Spleen (tissue), 11 donors: ENCODE results near the gene PYCR2. TPM values are rescaled to one million over a fixed set of nuclear protein-coding genes. Genes with fewer than 3 reads are reported as not detected.
A peak's percentile ranks its signal among the peaks of the same experiment; 100 is the strongest.
"Not testable (repeated sequence)": the region's sequence is repeated elsewhere in the genome, so short reads cannot be mapped to it uniquely, and the experiment has no call there.

Experiments used
- DNase-seq: peaks from one replicate; pipeline ENCODE4 v3.0.0-alpha.2; 2020
- H3K27ac ChIP-seq, 8 donors: fragments of 200-600 bp; sonication (generic) in 7 of 8; 1 replicate in 4 of 8; 2 replicates in 4 of 8; pipeline versions ENCODE4 v1.5.0 to v1.8.0; 2016 to 2021; ENCODE audit warnings: inconsistent platforms in 4 of 8, mild to moderate bottlenecking in 4 of 8, moderate library complexity in 1 of 8
- H3K27me3 ChIP-seq, 7 donors: fragments of 200-600 bp; sonication (generic) in 6 of 7; replicated peaks in 1 of 7; 1 replicate in 4 of 7; 2 replicates in 3 of 7; pipeline versions ENCODE4 v1.5.0 to v1.8.0; 2016 to 2021; ENCODE audit warnings: inconsistent platforms in 3 of 7, mild to moderate bottlenecking in 1 of 7
- H3K36me3 ChIP-seq, 6 donors: fragments of 200-600 bp; sonication (generic) in 5 of 6; 1 replicate in 4 of 6; 2 replicates in 2 of 6; pipeline versions ENCODE4 v1.5.0 to v1.8.0; 2016 to 2021; ENCODE audit warnings: inconsistent platforms in 2 of 6
- H3K4me1 ChIP-seq, 6 donors: fragments of 200-600 bp; sonication (generic) in 5 of 6; 1 replicate in 3 of 6; 2 replicates in 3 of 6; pipeline versions ENCODE4 v1.5.0 to v1.8.0; 2016 to 2021; ENCODE audit warnings: inconsistent platforms in 3 of 6
- H3K4me3 ChIP-seq, 8 donors: fragments of 200-600 bp; sonication (generic) in 7 of 8; 1 replicate in 4 of 8; 2 replicates in 4 of 8; pipeline versions ENCODE4 v1.5.0 to v1.8.0; 2016 to 2021; ENCODE audit warnings: inconsistent platforms in 4 of 8, mild to moderate bottlenecking in 4 of 8, moderate library complexity in 2 of 8
- H3K9me3 ChIP-seq, 8 donors: fragments of 200-600 bp; sonication (generic) in 7 of 8; 1 replicate in 4 of 8; 2 replicates in 4 of 8; pipeline versions ENCODE4 v1.5.0 to v1.8.0; 2016 to 2021; ENCODE audit warnings: inconsistent platforms in 4 of 8
- CTCF ChIP-seq, 11 experiments: fragments of 200-600 bp in 7 of 11; fragments of 450-650 bp in 4 of 11; sonication (generic) in 4 of 11; IDR thresholded peaks in 8 of 11; conservative IDR thresholded peaks in 3 of 11; 1 replicate in 7 of 11; 2 replicates in 4 of 11; pipeline versions ENCODE4 v1.4.0 to v1.8.0; 2016 to 2021; ENCODE audit warnings: antibody characterized with exemption in 11 of 11, inconsistent platforms in 4 of 11, mild to moderate bottlenecking in 1 of 11
- POLR2A ChIP-seq, 3 donors: fragments of 450-650 bp; IDR thresholded peaks; one replicate each; pipeline ENCODE4 v1.5.1; 2017; ENCODE audit warnings: antibody characterized with exemption in 3 of 3, mild to moderate bottlenecking in 1 of 3
- POLR2AphosphoS5 ChIP-seq, 3 donors: sonication (generic); formaldehyde crosslinking; IDR thresholded peaks; one replicate each; pipeline ENCODE4 v1.5.1; 2017; ENCODE audit warnings: antibody characterized with exemption in 3 of 3
- WGBS, 5 donors: extraction: QIAGEN DNeasy Blood & Tissue Kit in 3 of 5; methylation state at CpG; one replicate each; pipeline versions ENCODE4 v1.1.5 to v1.1.7; 2013 to 2018; 5-methylcytosine and 5-hydroxymethylcytosine counted together
- intact Hi-C: fragments of 100-400 bp; cut with DNase I; formaldehyde crosslinking; loops from one replicate; pipeline ENCODE4 v1.15.0; 2023; ENCODE audit warnings: low total_unique reads
- polyA plus RNA-seq, 3 donors: library from polyadenylated mRNA; stranded (reverse); fragments of 200-250 nt; gene quantifications; one replicate each; pipeline ENCODE4 v1.2.1, GENCODE V29; 2013
- total RNA-seq, 7 donors: library from RNA; depleted of rRNA in 3 of 7; stranded (reverse); fragments of >200 nt in 3 of 7; fragmentation: NEBNext Ultra II Directional in 4 of 7; extraction: Animal tissue kit (Norgen Biotek cat#: 25700) in 4 of 7; gene quantifications; one replicate each; pipeline versions ENCODE4 v1.1.0 to v1.2.1, GENCODE V29; 2016 to 2021
- donor health status: healthy with polysubstance abuse.
- donor health status: DM: no; HTN: no; CAD: no; lungs with moderate emphysema.
- donor health status: DM: no; HTN: no; CAD: no.
- donor health status: Bipolar disorder and iron deficiency.
- donor health status: healthy.
- donor health status: DM: no; HTN: no; CAD: no.
- donor health status: DM: yes; HTN: yes; CAD: no.

PYCR2 gene
- total and polyA plus RNA-seq, 10 donors, result 50.0 to 80.4 (median 68.2) TPM

GRCh38 chr1:225942574-225942973 is 18.5 kb upstream of the PYCR2 start:
- 42 to 54% (median 50%) methylated on average over 7 of the region's 7 CpGs for WGBS, 5 donors
- peaks cover 5 to 33% (median 21%) of the 10 kb centered on the region in 6 donors for H3K4me1 ChIP-seq
- peak overlapping the region in 2 of 8 donors; percentile 3 to 46 for H3K27ac ChIP-seq
- intact Hi-C loops, result no loop called here
- peaks cover 0 to 13% (median 0%) of the 10 kb centered on the region in 7 donors for H3K27me3 ChIP-seq
- no peaks in the 10 kb centered on the region for H3K9me3 ChIP-seq
- H3K36me3 ChIP-seq, result no peaks in the 10 kb centered on the region
- H3K4me3 ChIP-seq, result no peak overlapping the region
- DNase-seq, result peak; percentile 27
- no peak for TF ChIP-seq POLR2A (IDR thresholded peaks at IDR 0.05)
- TF ChIP-seq POLR2AphosphoS5 (IDR thresholded peaks at IDR 0.05), result peak in 1 of 3 donors; percentile 37
- TF ChIP-seq CTCF (IDR thresholded peaks at IDR 0.05 in 8 of 11, conservative IDR thresholded peaks at IDR 0.05 in 3 of 11), result no peak

- Histone ChIP-seq H3K27ac (peak overlapping the region in 3 of 8 donors; percentile 3 to 46 (median 15)), H3K4me1 (peaks cover 5 to 33% (median 21%) of the 10 kb centered on the region in 6 donors), H3K9me3 (no peaks in the 10 kb centered on the region), H3K36me3 (no peaks in the 10 kb centered on the region), H3K4me3 (no peak overlapping the region), H3K27me3 (peaks cover 0 to 13% (median 0%) of the 10 kb centered on the region in 7 donors)
- peak; percentile 36 for DNase-seq
- 43 to 83% (median 58%) methylated on average over 1 of the region's 1 CpG for WGBS, 5 donors
- intact Hi-C loops, result no loop called here
- TF ChIP-seq CTCF (IDR thresholded peaks at IDR 0.05 in 8 of 11, conservative IDR thresholded peaks at IDR 0.05 in 3 of 11), result no peak
- no peak for TF ChIP-seq POLR2A (IDR thresholded peaks at IDR 0.05)
- no peak for TF ChIP-seq POLR2AphosphoS5 (IDR thresholded peaks at IDR 0.05)
Observed at GRCh38 chr1:225941942-225942222, 17.8 kb upstream of the PYCR2 start.

GRCh38 chr1:225941187-225941941 is 17.3 kb upstream of the PYCR2 start, which contains the start of gene LEFTY2:
Gene LEFTY2 (minus strand): TSS chr1:225941220. CDS start chr1:225941140, 80 bp downstream.
- Histone ChIP-seq H3K4me3 (no peak within 1 kb of the TSS), H3K36me3 (no peaks in the 10 kb centered on the region), H3K9me3 (no peaks in the 10 kb centered on the region), H3K27me3 (peaks cover 0 to 13% (median 0%) of the 10 kb centered on the region in 7 donors), H3K4me1 (peaks cover 5 to 33% (median 21%) of the 10 kb centered on the region in 6 donors), H3K27ac (peak within 1 kb of the TSS in 3 of 8 donors; percentile 3 to 46 (median 15))
- intact Hi-C loops, result no loop called here
- DNase-seq, result peak; percentile 66
- 70 to 80% (median 73%) methylated on average over 6 of the region's 6 CpGs for WGBS, 5 donors
- TF ChIP-seq POLR2A (IDR thresholded peaks at IDR 0.05) (no peak), POLR2AphosphoS5 (IDR thresholded peaks at IDR 0.05) (no peak), CTCF (IDR thresholded peaks at IDR 0.05 in 8 of 11, conservative IDR thresholded peaks at IDR 0.05 in 3 of 11) (no peak)

GRCh38 chr1:225940385-225941151 is 16.5 kb upstream of the PYCR2 start:
- no peaks in the 10 kb centered on the region for H3K9me3 ChIP-seq
- H3K4me1 ChIP-seq, result peaks cover 5 to 33% (median 21%) of the 10 kb centered on the region in 6 donors
- DNase-seq, result peak; percentile 66
- H3K27ac ChIP-seq, result no peak overlapping the region
- TF ChIP-seq CTCF (IDR thresholded peaks at IDR 0.05 in 8 of 11, conservative IDR thresholded peaks at IDR 0.05 in 3 of 11) (no peak), POLR2A (IDR thresholded peaks at IDR 0.05) (no peak), POLR2AphosphoS5 (IDR thresholded peaks at IDR 0.05) (no peak)
- WGBS, 5 donors, result 91 to 95% (median 93%) methylated on average over 16 to 25 of the region's 25 CpGs
- intact Hi-C loops, result no loop called here
- peaks cover 0 to 13% (median 0%) of the 10 kb centered on the region in 7 donors for H3K27me3 ChIP-seq
- H3K4me3 ChIP-seq, result no peak overlapping the region
- H3K36me3 ChIP-seq, result no peaks in the 10 kb centered on the region

GRCh38 chr1:225939939-225940310 is 15.9 kb upstream of the PYCR2 start:
- intact Hi-C loops, H3K9me3 ChIP-seq, H3K36me3 ChIP-seq, H3K27ac ChIP-seq: not testable (repeated sequence)
- Histone ChIP-seq H3K4me1 (peaks cover 3 to 29% (median 17%) of the 10 kb centered on the region in 6 donors), H3K4me3 (peak overlapping the region in 1 of 8 donors; percentile 15), H3K27me3 (peaks cover 0 to 13% (median 0%) of the 10 kb centered on the region in 7 donors)
- peak; percentile 34 for DNase-seq
- WGBS, 5 donors, result 88 to 100% (median 94%) methylated on average over 1 to 8 of the region's 8 CpGs
